ENCODE measurements around the gene ERMARD.

DNA sequence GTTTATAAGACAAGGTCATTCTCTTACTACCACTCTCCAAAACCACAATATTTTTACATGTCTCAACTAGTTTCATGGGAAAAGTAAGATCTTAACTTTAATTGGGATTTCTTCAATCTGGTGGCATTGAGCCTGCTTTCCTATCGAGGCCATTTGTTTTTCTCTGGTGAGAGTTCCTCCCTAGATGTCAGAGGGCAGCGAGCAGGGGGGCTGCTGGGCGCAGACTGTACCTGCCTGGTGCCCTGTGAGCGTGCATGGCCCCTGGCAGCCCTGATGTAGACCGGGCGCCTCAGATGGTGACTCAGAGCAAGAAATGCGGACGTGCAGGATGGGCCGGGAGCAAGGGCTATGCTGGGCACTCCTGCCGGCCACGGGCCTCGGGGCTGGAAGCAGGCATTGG is 27.2 kb downstream of the ERMARD start:
- no peak for TF ChIP-seq POLR2A (IDR thresholded peaks at IDR 0.05)
- TF ChIP-seq, protein P1, sequence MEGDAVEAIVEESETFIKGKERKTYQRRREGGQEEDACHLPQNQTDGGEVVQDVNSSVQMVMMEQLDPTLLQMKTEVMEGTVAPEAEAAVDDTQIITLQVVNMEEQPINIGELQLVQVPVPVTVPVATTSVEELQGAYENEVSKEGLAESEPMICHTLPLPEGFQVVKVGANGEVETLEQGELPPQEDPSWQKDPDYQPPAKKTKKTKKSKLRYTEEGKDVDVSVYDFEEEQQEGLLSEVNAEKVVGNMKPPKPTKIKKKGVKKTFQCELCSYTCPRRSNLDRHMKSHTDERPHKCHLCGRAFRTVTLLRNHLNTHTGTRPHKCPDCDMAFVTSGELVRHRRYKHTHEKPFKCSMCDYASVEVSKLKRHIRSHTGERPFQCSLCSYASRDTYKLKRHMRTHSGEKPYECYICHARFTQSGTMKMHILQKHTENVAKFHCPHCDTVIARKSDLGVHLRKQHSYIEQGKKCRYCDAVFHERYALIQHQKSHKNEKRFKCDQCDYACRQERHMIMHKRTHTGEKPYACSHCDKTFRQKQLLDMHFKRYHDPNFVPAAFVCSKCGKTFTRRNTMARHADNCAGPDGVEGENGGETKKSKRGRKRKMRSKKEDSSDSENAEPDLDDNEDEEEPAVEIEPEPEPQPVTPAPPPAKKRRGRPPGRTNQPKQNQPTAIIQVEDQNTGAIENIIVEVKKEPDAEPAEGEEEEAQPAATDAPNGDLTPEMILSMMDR (IDR thresholded peaks at IDR 0.05) = no peak
